Neural progenitor cell (in vitro differentiated cells): ENCODE data around the gene SPDYC.

Experiments used
- EZH2 ChIP-seq: fragments of 200-600 bp; sonication (generic); IDR thresholded peaks from 2 replicates; pipeline ENCODE4 v1.6.1; 2017; ENCODE audit warnings: antibody characterized with exemption, mild to moderate bottlenecking, moderate library complexity
- TF ChIP-seq, protein P1 (sequence below): fragments of 200-600 bp; sonication (generic); IDR thresholded peaks from 2 replicates; pipeline ENCODE4 v1.5.1; 2017; ENCODE audit warnings: antibody characterized with exemption, mild to moderate bottlenecking

- TF ChIP-seq, protein P1, sequence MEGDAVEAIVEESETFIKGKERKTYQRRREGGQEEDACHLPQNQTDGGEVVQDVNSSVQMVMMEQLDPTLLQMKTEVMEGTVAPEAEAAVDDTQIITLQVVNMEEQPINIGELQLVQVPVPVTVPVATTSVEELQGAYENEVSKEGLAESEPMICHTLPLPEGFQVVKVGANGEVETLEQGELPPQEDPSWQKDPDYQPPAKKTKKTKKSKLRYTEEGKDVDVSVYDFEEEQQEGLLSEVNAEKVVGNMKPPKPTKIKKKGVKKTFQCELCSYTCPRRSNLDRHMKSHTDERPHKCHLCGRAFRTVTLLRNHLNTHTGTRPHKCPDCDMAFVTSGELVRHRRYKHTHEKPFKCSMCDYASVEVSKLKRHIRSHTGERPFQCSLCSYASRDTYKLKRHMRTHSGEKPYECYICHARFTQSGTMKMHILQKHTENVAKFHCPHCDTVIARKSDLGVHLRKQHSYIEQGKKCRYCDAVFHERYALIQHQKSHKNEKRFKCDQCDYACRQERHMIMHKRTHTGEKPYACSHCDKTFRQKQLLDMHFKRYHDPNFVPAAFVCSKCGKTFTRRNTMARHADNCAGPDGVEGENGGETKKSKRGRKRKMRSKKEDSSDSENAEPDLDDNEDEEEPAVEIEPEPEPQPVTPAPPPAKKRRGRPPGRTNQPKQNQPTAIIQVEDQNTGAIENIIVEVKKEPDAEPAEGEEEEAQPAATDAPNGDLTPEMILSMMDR: no peak
- TF ChIP-seq EZH2: no peak
Observed at GRCh38 chr11:65133724-65134123, 36.3 kb upstream of the SPDYC start.
